DMS153 (cell line): ENCODE measurements around the gene IL10RA.
"Not testable (repeated sequence)": the region's sequence is repeated elsewhere in the genome, so short reads cannot be mapped to it uniquely, and the experiment has no call there.

ENCODE experiments used
- DNase-seq: peaks from one replicate; lab custom pipeline; 2025; lab: John Stamatoyannopoulos, UW

IL10RA gene

DNA sequence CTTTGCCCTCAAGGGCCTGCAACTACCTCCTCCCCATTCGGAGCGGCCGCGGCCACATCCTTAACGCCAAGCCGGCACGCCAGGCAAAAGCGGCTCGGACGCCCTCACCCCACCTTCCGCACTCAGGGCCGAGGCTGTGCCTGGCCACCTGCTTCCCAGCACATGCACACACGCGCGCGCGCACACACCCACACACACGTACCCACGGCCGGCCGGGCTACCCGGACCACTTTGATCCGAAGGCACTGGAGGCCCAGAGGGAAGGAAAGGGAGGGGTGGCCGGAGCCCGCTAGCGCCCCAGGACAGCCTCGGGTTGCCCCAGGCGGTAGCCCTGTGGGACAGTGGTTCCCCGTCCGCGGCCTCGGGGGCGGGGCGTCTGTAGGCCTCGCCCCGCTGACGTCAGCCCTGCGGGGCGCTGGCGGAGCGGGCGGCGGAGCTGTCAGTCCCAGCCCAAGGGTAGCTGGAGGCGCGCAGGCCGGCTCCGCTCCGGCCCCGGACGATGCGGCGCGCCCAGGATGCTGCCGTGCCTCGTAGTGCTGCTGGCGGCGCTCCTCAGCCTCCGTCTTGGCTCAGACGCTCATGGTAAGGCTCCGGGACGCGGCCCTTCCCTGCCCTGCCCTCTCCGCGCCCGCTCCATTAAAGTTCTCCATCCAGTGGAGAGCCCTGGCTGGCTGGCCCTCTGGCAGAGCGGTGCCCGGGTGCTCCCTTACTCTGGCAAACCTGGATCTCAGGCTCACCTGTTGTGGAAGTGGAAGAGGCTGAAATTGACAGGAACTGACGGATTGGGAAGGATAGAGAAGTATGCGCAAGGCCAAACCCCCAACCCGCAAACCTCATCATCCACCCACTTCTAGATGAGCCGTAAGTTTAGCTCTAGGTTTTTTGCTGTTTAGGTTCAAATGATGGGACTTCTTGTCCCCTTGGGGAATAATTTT, at the start of gene IL10RA:
Gene IL10RA (plus strand): TSS at position 442 of the 935 bp plus-strand sequence. CDS start 74 bp downstream, at position 516.
- DNase-seq: peak; percentile 45

DNA sequence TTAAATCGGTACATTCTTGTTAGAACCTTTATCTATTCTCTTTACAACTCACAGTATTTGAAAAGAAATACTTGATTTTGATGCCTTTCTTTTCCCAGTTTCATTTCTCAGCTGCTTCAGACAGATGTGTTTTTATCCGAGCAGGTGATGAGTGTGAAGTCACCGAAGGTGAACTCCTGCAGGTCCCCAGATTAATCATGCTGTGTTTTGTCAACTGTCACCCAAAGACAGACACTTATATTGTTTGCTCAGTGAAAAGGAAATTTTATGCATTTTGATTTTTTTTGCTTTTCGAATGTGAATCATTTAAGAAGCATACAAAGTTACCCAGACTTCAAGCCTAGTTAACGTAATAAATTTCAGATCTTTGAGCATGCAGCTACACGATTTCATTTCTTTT, 49.2 kb upstream of the IL10RA start:
- no peak for DNase-seq

DNA sequence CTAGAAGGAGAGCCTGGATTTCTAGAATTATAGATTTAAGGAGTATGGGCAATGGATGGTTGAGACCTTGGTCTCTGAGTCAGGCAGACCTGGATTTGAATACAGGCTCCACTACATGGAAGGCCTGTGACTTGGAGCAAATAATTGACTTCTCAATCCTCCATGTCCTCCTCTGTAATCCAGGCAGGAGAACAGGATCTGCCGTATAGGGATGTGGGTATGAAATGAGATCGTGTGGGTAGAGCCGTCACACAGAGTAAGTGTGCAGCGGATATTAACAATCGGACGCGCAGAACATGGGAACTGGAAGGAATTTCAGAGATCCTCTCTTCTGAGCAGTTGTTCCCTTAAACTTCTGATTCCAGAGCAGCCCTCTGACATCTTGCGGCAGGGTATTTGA, 45.5 kb upstream of the IL10RA start:
- DNase-seq: no peak

DNA sequence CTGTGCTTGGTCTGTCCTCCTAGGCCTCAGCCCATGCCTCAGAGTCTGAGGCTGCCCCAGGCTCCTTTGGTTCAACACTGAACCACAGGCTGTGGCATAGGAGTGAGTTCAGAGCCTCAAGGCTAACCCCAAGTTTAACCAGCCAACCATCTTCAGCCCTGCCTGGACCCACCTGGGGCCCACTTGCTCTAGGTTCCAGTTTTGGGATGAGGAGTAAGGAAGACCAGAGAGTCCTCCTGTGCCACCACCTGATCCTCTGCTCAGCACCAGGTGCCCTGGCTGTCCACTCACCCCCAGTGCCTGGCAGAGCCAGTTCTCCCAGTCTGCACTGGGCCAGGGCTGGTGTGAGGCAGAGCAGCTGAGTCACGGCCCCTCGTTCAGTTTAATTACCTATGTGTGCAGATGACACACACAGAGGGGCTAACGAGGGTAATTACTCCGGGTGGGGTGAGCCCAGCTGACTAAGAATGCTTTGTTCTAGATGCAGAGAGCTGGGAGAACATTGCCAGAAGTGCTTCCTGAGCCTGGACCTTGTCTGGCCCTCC, 45.0 kb upstream of the IL10RA start:
- DNase-seq: no peak

DNA sequence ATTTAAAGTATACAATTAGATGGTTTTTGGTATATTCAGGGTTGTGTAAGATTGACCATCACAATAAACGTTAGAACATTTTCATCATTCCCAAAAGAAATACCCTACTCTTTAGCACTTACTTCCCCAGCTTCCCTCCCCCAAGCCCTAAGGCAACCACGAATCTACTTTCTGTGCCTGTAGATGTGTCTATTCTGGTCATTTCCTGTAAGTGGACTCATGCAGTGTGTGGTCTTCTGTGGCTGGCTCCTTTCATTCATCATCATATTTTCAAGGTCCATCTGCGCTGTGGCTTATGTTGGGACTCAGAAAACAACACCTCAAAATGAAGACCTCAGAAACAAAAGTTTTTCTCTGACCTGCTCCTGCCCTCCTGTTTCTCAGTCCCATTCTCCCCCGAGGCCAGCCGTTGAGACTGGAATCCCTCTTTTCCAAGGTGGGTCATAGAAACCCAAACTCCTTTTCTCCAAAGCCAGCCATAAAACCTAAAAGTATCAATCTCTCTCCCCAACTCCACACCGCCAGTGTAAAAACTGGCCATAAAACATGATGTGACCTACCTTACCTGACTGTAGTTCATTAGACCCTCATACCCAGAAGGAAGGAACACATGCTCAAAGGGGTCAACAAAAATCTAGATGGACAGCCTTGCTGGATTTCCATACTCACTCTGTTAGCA, 44.1 kb upstream of the IL10RA start:
- DNase-seq: no peak

DNA sequence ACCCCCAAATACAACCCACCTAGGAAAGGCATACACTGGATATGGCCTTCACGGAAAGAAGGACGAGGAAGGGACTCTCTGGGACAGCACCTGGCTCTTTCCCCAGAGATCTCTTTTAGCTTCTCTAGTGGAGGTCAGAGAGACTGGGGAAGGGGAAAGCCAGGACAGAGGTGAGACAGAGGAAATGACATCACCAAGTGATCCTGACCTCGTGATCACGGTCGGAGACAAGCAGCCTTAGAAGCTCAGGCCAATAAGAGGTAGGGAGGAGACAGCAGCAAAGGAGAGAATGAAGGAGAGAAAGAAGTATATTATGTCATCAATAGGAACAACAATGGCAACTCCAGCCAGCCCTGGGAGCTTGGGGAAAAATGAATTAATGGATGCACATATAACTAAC, 41.6 kb upstream of the IL10RA start:
- DNase-seq: no peak

DNA sequence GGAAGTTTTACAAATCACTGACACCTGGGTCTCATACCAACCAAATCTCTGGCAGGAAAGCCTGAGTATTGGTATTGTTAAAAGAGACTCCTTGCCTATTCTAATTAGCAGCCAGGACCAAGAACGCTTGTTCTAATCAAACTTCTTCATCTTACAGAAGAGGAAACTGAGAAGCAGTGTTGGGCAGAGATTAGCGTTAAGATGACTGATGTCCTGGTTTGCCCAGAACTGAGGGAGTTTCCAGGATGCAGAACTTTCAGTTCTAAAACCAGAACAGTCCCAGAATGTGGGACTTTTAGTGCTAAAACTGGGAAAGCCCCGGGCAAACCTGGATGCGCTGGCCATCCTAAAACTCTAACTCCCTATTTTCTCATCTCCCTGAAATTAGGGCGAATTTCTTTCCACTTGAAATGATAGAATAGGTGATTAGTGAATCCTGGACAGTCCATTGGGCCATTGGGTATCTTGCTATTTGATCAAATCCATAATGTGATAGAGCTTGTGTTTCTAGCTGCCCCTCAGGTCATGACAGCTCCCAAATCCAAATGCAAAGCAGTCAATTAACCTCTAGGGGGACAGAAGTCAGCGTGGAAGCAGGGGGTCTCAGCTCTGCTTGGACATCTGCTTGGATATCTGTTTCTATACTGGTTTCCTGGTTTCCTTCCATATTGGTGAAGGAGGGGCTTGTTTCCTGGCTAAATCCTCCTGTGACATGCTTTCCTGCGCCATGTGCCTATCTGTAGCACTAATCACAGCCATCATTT, 41.0 kb upstream of the IL10RA start:
- no peak for DNase-seq

DNA sequence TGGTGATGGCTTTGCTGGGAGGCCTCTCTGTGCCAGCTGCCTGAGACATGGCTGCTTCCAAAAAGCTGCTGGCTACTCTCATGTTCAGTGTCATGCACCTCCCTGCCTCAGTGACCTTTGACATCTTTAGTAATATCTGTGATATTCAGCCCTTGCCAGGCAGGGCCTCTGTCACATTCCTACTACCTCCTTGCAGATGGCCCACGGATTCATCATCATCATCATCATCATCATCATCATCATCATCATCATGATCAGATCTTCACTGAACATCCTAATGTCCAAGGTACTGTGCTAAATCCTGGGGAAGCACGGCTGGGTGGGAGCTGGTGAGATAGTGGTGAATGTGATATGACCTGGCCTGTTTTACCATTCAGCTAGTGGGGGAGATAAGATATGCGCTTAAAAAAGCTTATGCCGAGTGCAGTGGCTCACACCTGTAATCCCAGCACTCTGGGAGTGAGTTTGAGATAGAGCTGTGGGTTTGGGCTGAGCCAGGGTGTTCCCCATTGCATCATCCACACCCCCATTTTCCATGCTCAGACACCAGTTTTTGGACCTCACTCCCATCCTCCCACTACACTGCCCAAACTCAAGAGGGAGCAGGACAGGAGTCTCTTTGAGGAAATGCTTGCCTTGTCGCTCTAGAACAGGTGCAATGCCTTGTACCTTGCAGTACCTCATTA, 39.9 kb upstream of the IL10RA start:
- DNase-seq: no peak

DNA sequence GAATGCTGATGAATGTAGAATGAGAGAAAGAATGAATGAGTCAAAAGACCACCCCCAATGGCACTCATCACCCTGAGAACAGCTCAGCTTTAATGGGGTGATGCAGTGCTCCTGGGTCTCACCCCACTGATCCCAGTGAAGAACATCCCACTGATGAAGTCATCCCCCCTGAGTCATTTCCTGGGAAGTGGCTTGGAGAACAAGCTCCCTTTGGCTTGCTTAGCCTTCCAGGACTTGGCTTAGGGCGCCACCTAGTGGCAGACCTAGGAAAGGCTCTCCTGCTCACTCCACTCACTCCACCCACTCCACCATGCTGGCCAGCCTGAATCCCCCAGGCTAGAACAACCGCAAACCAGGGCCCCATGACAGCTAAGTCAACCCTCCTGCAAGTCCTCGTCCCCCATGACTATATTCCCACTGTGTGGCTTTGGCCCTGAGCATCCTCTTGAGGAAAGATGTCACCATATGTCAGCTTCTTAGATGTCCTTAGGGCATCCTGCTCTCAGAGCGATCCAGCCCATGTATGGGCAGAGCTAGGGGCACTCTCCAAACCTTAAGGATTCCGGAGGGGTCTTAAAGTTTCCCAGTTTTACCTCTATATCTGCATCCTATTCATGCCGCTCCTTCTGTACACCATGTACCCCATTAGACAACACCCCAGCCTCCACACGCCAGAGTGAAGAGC, 39.2 kb upstream of the IL10RA start:
- peak; percentile 84 for DNase-seq

DNA sequence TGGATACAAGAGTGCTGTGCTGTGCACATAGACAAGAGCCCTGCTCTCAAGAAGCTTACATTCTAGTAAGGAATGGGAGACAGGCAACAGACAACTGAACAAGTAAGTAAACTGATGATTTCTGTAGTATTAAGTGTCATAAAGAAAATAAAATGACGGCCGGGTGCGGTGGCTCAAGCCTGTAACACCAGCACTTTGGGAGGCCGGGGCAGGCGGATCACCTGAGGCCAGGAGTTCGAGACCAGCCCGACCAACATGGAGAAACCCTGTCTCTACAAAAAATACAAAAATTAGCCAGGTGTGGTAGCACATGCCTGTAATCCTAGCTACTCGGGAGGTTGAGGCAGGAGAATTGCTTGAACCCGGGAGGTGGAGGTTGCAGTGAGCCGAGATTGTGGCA, 38.4 kb upstream of the IL10RA start:
- DNase-seq: not testable (repeated sequence)

DNA sequence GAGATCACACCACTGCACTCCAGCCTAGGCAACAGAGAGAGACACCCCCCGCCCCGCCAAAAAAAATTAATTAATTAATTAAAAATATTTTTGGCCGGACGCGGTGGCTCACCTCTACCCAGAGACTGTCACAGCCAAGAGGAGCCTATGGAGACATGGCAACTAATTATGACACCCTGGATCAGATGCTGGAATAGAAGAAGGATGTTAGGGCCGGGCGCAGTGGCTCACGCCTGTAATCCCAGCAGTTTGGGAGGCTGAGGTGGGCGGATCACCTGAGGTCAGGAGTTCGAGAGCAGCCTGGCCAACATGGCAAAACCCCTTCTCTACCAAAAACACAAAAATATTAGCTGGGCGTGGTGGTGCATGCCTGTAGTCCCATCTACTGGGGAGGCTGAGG, 37.7 kb upstream of the IL10RA start:
- not testable (repeated sequence) for DNase-seq

DNA sequence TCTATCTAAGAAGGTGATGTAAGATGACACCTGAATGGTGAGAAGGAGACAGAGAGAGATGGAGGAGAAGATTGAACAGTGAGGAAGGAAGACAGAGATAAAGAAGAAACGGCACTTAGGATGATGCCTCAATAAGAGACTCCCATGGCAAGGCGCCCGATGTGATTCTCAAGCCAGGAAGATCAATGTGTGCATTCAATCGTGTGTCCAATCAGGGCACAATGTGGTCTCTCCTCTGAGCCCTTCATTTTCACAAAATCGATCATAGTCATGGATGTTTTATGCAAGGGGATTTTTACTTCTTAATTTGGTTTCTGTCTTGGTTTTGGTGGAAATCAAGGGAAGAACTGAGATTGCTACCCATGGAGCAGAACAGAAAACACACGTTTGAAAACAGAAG, 37.1 kb upstream of the IL10RA start:
- no peak for DNase-seq

DNA sequence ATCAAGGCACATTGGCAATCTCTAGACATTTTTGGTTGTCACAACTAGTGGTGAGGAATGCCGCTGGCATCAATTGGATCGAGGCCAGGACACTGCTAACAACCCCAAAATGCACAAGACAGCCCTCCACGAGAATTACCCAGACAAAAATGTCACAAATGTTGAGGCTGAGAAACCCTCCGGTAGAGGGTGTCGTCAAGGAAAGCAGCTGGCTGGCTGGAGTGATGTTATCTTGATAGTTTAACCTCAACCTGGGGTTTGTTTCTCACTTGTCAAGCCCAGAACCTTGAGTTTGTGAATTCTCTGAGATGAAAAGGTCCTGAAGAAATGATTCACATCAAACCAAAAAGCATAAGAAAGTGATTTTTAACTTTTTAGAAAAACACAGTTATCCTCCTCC, 35.9 kb upstream of the IL10RA start:
- no peak for DNase-seq

DNA sequence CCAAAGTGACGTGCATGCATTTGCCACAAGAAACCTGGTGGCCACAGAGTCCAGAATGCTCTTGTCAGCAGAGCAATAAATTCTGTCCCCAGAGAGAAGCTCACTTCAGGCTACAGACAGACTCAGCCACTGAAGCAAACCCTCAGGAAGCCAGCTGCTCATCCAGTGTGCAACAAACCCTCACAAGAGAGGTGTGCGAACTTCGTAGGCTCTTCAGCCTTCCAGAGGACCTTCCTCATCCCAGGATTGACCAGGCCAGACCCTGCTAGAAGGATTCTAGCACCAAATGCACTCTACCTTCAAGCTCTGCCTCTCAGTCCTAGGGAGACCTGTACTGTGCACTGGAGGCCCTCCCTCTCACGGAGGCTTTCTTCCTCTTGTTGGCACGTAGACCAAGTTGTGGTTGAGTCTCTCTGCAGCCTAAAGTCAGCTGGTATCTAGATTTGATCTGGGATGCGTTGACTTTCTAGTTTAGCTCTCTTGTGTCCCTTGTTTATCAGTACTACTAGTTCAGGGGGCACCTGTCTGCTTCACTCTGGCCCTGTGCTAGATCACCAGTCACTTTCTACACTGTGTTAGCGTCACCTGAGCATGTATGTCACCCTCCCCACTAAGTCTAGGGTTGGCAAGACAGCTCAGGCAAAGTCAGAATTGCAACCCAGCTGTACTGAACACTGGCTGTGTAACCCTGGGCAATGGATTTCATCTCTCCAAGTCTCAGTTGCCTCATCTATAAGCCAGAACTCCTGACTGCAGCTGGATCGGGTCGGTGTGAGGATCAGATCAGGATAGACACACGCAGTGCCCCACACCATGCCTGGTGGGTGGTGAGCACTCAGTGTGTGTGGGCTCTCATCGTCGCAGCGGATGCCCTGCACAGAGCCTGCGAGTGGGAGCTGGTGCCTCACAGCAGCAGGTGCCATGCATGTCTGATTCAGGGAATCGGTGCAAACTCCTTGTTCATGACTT, 34.9 kb upstream of the IL10RA start:
- no peak for DNase-seq

DNA sequence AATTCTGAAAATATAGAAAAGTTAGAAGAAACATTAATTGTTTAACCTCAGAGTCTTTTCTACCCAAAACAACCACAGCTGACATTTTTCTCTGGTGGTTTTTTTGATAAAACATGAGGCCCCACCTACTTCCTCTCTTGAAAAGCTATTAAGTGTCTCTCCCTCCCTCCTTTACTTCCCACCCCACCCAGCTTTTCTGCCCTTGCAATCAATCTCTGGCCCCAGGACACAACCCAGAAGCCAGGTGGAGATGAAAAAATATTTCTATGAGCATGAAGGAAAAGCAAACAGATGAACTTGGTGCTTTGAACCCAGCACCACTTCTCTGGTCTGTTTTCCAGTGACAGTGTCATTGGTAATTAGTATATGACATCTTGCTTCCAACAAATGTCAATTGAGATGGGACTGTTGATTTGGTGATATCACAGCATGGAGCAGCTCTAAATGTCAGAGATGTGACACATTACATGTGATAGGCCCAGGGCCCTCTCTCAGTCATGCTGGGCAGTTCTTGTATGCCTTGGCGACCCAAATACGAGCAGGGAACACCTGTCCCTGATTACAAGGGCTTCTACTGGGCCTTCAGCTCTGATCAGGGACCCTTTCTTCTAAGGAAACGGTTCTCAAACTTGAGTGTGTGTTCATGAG, 33.0 kb upstream of the IL10RA start:
- DNase-seq: no peak

DNA sequence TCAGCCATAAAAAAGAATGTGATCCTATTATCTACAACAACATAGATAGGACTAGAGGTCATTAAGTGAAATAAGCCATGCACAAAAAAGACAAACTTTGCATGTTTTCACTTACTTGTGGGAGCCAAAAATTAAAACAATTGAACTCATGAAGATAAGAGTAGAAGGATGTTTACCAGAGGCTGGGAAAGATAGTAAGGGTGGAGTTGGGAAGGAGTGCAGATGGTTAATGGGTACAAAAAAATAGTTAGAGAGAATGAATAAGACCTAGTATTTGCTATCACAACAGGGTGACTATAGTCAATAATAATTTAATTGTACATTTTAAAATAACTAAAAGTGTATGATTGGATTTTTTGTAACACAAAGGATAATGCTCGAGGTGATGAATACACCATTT, 27.2 kb upstream of the IL10RA start:
- DNase-seq: no peak

DNA sequence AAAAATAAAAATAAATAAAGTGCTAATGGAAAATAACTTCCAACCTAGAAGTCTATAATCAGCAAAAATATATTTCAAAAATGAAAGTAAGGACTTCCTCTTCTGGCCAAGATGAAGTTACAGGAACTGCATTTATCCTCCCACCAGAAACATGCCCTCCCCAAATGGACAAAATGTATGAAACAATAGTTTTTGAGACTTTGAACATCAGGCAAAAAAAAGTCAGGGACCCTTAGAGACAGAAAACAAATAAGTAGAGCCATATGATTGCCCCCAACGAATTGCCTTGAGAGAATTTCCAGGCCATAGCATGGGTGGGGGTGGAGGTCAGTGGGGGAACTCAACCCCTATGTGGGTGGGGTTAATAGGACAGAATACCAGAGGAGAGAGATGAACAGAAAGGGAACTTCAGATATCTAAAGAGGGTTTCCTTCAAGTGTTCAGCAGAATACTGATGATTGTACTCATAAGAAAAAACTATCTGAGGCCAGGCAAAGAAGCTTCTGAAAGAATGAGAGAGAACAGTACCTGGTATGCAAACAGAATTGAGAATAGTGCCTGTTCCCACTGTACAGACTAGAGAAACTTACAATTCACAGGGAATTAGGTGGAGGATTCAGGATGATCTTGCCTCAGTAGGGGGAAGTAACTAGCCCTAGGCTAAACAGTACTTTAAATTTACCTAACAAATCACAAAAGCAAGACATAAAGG, 26.6 kb upstream of the IL10RA start:
- DNase-seq: no peak

DNA sequence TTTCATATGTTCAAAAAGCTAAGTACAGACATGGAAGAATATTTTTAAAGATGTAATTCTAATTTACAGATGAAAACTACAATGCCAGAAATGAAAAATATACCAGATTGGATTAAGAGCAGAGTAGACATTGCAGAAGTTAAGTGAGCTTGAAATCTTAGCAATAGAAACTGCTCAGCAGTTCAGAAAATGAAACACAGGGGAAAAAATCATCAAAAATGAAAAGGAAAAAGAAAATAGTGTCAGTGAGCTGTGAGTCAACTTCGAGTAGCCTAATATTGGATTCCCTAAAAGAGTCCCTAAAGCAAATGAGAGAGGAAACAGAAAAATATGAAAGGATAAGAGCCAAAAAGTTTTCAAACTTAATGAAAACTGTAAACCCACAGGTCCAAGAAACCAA, 25.8 kb upstream of the IL10RA start:
- DNase-seq: no peak

DNA sequence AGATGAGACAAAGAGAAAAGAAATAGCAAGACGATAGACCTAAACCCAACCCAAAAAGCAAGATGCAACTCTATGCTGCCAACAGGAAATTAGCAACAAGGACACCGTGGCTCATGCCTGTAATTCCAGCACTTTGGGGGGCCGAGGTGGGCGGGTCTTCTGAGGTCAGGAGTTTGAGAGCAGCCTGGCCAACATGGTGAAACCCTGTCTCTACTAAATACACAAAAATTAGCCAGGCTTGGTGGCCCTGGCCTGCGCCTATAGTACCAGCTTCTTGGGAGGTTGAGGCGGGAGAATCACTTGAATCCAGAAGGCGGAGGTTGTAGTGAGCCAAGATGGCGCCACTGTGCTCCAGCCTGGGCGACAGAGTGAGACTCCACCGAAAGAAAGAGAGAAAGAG, 24.3 kb upstream of the IL10RA start:
- DNase-seq: no peak
